Astrocyte (in vitro differentiated cells and primary cell): Measurements from ENCODE around the gene ALLC. TPM values are rescaled to one million over a fixed set of nuclear protein-coding genes. Genes with fewer than 3 reads are reported as not detected.

Experiments
- DNase-seq: peaks from one replicate; pipeline ENCODE4 v3.0.0-alpha.2; 2010; ENCODE audit warnings: low read depth
- FAIRE-seq: peaks from 2 replicates; lab custom pipeline; 2011; peaks lifted over from hg19 to GRCh38; lab: Jason Lieb, UNC
- H2AFZ ChIP-seq: 2 replicates; pipeline ENCODE4 v1.6.0; 2012; ENCODE audit warnings: low read depth, low read length, inconsistent platforms
- H3K27ac ChIP-seq: 2 replicates; pipeline ENCODE4 v1.5.1; 2011; ENCODE audit warnings: low read depth, low read length, inconsistent platforms
- H3K27me3 ChIP-seq: 2 replicates; pipeline ENCODE4 v1.6.0; 2011; ENCODE audit warnings: low read length, inconsistent platforms; ENCODE audit not compliant: insufficient read depth
- H3K36me3 ChIP-seq: 2 replicates; pipeline ENCODE4 v1.5.1; 2011; ENCODE audit warnings: low read length, inconsistent platforms; ENCODE audit not compliant: insufficient read depth
- H3K4me1 ChIP-seq: 2 replicates; pipeline ENCODE4 v1.5.1; 2011; ENCODE audit warnings: low read length, inconsistent platforms; ENCODE audit not compliant: insufficient read depth
- H3K4me2 ChIP-seq: 2 replicates; pipeline ENCODE4 v1.6.0; 2012; ENCODE audit warnings: low read length, inconsistent platforms
- H3K4me3 ChIP-seq: 2 replicates; pipeline ENCODE4 v1.5.1; 2011; ENCODE audit warnings: low read depth, mild to moderate bottlenecking, low read length, inconsistent platforms; ENCODE audit not compliant: insufficient read depth
- H3K79me2 ChIP-seq: 2 replicates; pipeline ENCODE4 v1.6.0; 2012; ENCODE audit warnings: mild to moderate bottlenecking, low read length, inconsistent platforms; ENCODE audit not compliant: insufficient read depth
- H3K9ac ChIP-seq: 2 replicates; pipeline ENCODE4 v1.6.0; 2012; ENCODE audit warnings: mild to moderate bottlenecking, low read length, inconsistent platforms
- H3K9me3 ChIP-seq: 2 replicates; pipeline ENCODE4 v1.5.1; 2012; ENCODE audit warnings: low read depth, mild to moderate bottlenecking, low read length, inconsistent platforms; ENCODE audit not compliant: insufficient read depth
- H4K20me1 ChIP-seq: 2 replicates; pipeline ENCODE4 v1.6.0; 2012; ENCODE audit warnings: low read length, inconsistent platforms; ENCODE audit not compliant: insufficient read depth
- H3K27ac Mint-ChIP-seq: one replicate; pipeline ENCODE4 v1.8.0; 2021; ENCODE audit warnings: mild to moderate bottlenecking, mixed read lengths; ENCODE audit not compliant: unreplicated experiment
- H3K27me3 Mint-ChIP-seq: one replicate; pipeline ENCODE4 v1.8.0; 2021; ENCODE audit warnings: low read depth, mixed read lengths; ENCODE audit not compliant: unreplicated experiment
- H3K36me3 Mint-ChIP-seq: one replicate; pipeline ENCODE4 v1.8.0; 2021; ENCODE audit warnings: low read depth, mixed read lengths; ENCODE audit not compliant: unreplicated experiment
- H3K4me1 Mint-ChIP-seq: one replicate; pipeline ENCODE4 v1.8.0; 2021; ENCODE audit warnings: low read depth, mixed read lengths; ENCODE audit not compliant: unreplicated experiment
- H3K4me3 Mint-ChIP-seq: one replicate; pipeline ENCODE4 v1.8.0; 2021; ENCODE audit warnings: mild to moderate bottlenecking, moderate library complexity, mixed read lengths; ENCODE audit not compliant: unreplicated experiment
- H3K9me3 Mint-ChIP-seq: one replicate; pipeline ENCODE4 v1.8.0; 2021; ENCODE audit warnings: mild to moderate bottlenecking, mixed read lengths; ENCODE audit not compliant: unreplicated experiment
- CTCF ChIP-seq: IDR thresholded peaks from 2 replicates; pipeline ENCODE4 v1.5.1; 2011; ENCODE audit warnings: low read depth, mild to moderate bottlenecking, inconsistent platforms, low read length, moderate library complexity; ENCODE audit not compliant: insufficient read depth
- EZH2 ChIP-seq: IDR thresholded peaks from 2 replicates; pipeline ENCODE4 v1.6.1; 2012; ENCODE audit warnings: mild to moderate bottlenecking, low read length, inconsistent platforms; ENCODE audit not compliant: insufficient read depth
- total RNA-seq: library from RNA; stranded (reverse); gene quantifications from 2 replicates; pipeline ENCODE4 v1.2.1, GENCODE V29; 2021

The ALLC gene
- total RNA-seq, 1 donor from 2014 or later, result not detected

GRCh38 chr2:3678212-3678611, 20.2 kb downstream of the ALLC start:
- H3K27me3 ChIP-seq, result no peaks in the 10 kb centered on the region
- no peak overlapping the region for H3K4me2 ChIP-seq
- H3K9ac ChIP-seq, result no peak overlapping the region
- no peak for TF ChIP-seq CTCF
- no peak for TF ChIP-seq EZH2
- no peak overlapping the region for H3K4me3 ChIP-seq
- Mint-ChIP-seq H3K4me1 (no peaks in the 10 kb centered on the region), H3K4me3 (no peak overlapping the region), H3K9me3 (peaks cover 5% of the 10 kb centered on the region), H3K27me3 (peaks cover 19% of the 10 kb centered on the region), H3K36me3 (no peaks in the 10 kb centered on the region), H3K27ac (no peak overlapping the region)
- peaks cover 3% of the 10 kb centered on the region for H3K9me3 ChIP-seq
- FAIRE-seq (no peak), DNase-seq (no peak)
- H3K27ac ChIP-seq, result no peak overlapping the region
- H3K4me1 ChIP-seq, result no peaks in the 10 kb centered on the region
- no peaks in the 10 kb centered on the region for H3K36me3 ChIP-seq
- no peaks in the 10 kb centered on the region for H4K20me1 ChIP-seq
- H3K79me2 ChIP-seq, result no peaks in the 10 kb centered on the region
- H2AFZ ChIP-seq, result no peak overlapping the region

- peaks cover 3% of the 10 kb centered on the region for H3K9me3 ChIP-seq
- H3K79me2 ChIP-seq, result no peaks in the 10 kb centered on the region
- H2AFZ ChIP-seq, result no peak overlapping the region
- no peak for TF ChIP-seq CTCF
- TF ChIP-seq EZH2, result no peak
- H3K4me2 ChIP-seq, result no peak overlapping the region
- H3K9ac ChIP-seq, result no peak overlapping the region
- no peaks in the 10 kb centered on the region for H3K27me3 ChIP-seq
- no peak for FAIRE-seq
- H3K36me3 ChIP-seq, result no peaks in the 10 kb centered on the region
- H3K36me3 Mint-ChIP-seq, result no peaks in the 10 kb centered on the region
- H3K4me1 Mint-ChIP-seq, result no peaks in the 10 kb centered on the region
- no peak overlapping the region for H3K27ac Mint-ChIP-seq
- no peaks in the 10 kb centered on the region for H3K4me1 ChIP-seq
- peaks cover 5% of the 10 kb centered on the region for H3K9me3 Mint-ChIP-seq
- no peak overlapping the region for H3K4me3 Mint-ChIP-seq
- H4K20me1 ChIP-seq, result no peaks in the 10 kb centered on the region
- H3K27ac ChIP-seq, result no peak overlapping the region
- DNase-seq, result no peak
- no peak overlapping the region for H3K4me3 ChIP-seq
- H3K27me3 Mint-ChIP-seq, result peaks cover 11% of the 10 kb centered on the region
These were observed 21.2 kb downstream of the ALLC start for GRCh38 chr2:3679180-3679579.

- Histone ChIP-seq H3K9me3 (peaks cover 3% of the 10 kb centered on the region), H3K9ac (no peak overlapping the region), H4K20me1 (no peaks in the 10 kb centered on the region), H2AFZ (no peak overlapping the region), H3K27ac (no peak overlapping the region), H3K27me3 (no peaks in the 10 kb centered on the region), H3K4me3 (no peak overlapping the region), H3K4me2 (no peak overlapping the region), H3K36me3 (no peaks in the 10 kb centered on the region), H3K79me2 (no peaks in the 10 kb centered on the region), H3K4me1 (no peaks in the 10 kb centered on the region)
- DNase-seq, result no peak
- peaks cover 5% of the 10 kb centered on the region for H3K9me3 Mint-ChIP-seq
- TF ChIP-seq CTCF (no peak), EZH2 (no peak)
- no peaks in the 10 kb centered on the region for H3K4me1 Mint-ChIP-seq
- no peak for FAIRE-seq
- H3K4me3 Mint-ChIP-seq, result no peak overlapping the region
- no peaks in the 10 kb centered on the region for H3K36me3 Mint-ChIP-seq
- peaks cover 8% of the 10 kb centered on the region for H3K27me3 Mint-ChIP-seq
- peak overlapping the region; percentile 24 for H3K27ac Mint-ChIP-seq
These were observed 21.8 kb downstream of the ALLC start for GRCh38 chr2:3679616-3680393.
